WTC11 (cell line): ENCODE results near the gene SUCLG1.

ENCODE experiments used
- CREM ChIP-seq: sonication (generic); formaldehyde crosslinking; IDR thresholded peaks from 2 replicates; pipeline ENCODE4 v1.8.1; 2022; ENCODE audit warnings: mild to moderate bottlenecking, missing genetic modification reagents, moderate library complexity
- CTCF ChIP-seq: fragments of 200-600 bp; IDR thresholded peaks from 2 replicates; pipeline ENCODE4 v1.8.0; 2022; ENCODE audit warnings: antibody characterized with exemption
- E2F4 ChIP-seq: sonication (generic); formaldehyde crosslinking; IDR thresholded peaks from 2 replicates; pipeline ENCODE4 v1.8.1; 2022; ENCODE audit warnings: low read depth, mild to moderate bottlenecking, moderate library complexity, missing genetic modification reagents, borderline replicate concordance
- E2F5 ChIP-seq: sonication (generic); formaldehyde crosslinking; IDR thresholded peaks from 2 replicates; pipeline ENCODE4 v1.8.1; 2022; ENCODE audit warnings: mild to moderate bottlenecking, moderate library complexity, missing genetic modification reagents
- ELF4 ChIP-seq: sonication (generic); formaldehyde crosslinking; IDR thresholded peaks from 2 replicates; pipeline ENCODE4 v1.8.1; 2022; ENCODE audit warnings: low read depth, mild to moderate bottlenecking, moderate library complexity, missing genetic modification reagents
- ESRRA ChIP-seq: sonication (generic); formaldehyde crosslinking; IDR thresholded peaks from 2 replicates; pipeline ENCODE4 v1.8.1; 2022; ENCODE audit warnings: mild to moderate bottlenecking, missing genetic modification reagents, borderline replicate concordance
- NR1H2 ChIP-seq: sonication (generic); formaldehyde crosslinking; IDR thresholded peaks from 2 replicates; pipeline ENCODE4 v1.9.0; 2021; ENCODE audit warnings: mild to moderate bottlenecking, moderate library complexity, missing genetic modification reagents
- NR2C2 ChIP-seq: sonication (generic); formaldehyde crosslinking; IDR thresholded peaks from 2 replicates; pipeline ENCODE4 v1.8.0; 2022; ENCODE audit warnings: mild to moderate bottlenecking, missing genetic modification reagents
- PRDM15 ChIP-seq: sonication (generic); formaldehyde crosslinking; IDR thresholded peaks from 2 replicates; pipeline ENCODE4 v1.8.0; 2022; ENCODE audit warnings: missing genetic modification reagents
- SP1 ChIP-seq: sonication (generic); formaldehyde crosslinking; conservative IDR thresholded peaks from 2 replicates; pipeline ENCODE4 v1.8.1; 2022; ENCODE audit warnings: missing genetic modification reagents
- TEAD4 ChIP-seq: sonication (generic); formaldehyde crosslinking; IDR thresholded peaks from 2 replicates; pipeline ENCODE4 v1.8.0; 2022; ENCODE audit warnings: mild to moderate bottlenecking, missing genetic modification reagents
- ZNF423 ChIP-seq: fragments of 250-450 bp; sonication (Bioruptor Pico); IDR thresholded peaks from 2 replicates; pipeline ENCODE4 v2.1.2; 2022; ENCODE audit warnings: mild to moderate bottlenecking, moderate library complexity
- TF ChIP-seq, protein P1 (sequence below): fragments of 250-450 bp; sonication (Bioruptor Pico); IDR thresholded peaks from 2 replicates; pipeline ENCODE4 v1.8.0; 2021; ENCODE audit warnings: mild to moderate bottlenecking
- TF ChIP-seq, protein P2 (sequence below): sonication (generic); formaldehyde crosslinking; IDR thresholded peaks from 2 replicates; pipeline ENCODE4 v1.8.0; 2023; ENCODE audit warnings: missing genetic modification reagents, mild to moderate bottlenecking, borderline replicate concordance

DNA sequence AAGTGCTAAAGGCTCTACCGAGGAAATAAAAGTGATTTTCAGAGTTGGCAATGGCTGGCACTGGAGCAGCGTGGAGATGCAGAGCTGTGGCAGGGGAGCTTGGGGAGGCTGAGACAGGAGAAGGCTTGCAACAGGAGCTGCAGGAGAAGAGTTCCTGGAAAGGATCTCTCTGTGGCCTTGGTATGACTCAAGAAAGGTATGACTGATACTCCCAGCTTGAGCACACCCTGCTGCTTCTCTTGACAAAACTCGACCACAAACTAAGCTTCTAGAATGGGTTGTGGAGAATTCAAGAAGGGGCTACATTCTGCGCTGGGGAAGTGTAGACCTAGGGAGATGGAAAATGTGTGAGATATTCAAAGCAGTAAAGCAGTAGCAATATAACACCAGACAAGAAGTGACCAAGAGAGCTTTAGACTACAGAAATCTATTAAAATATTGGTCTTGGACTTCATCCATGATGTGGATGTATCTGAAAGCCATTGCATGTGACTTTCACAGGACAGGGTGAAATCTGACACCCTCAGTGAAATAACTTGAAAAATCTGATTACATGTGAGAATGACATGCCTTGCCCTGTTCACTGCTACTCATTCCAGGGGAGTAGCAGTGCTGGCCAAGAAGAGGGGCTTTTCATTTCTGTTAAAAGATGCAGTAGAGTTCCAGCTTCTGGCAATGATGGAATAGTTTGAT is 41.5 kb downstream of the SUCLG1 start:
- no peak for TF ChIP-seq CTCF
- TF ChIP-seq, protein P1, sequence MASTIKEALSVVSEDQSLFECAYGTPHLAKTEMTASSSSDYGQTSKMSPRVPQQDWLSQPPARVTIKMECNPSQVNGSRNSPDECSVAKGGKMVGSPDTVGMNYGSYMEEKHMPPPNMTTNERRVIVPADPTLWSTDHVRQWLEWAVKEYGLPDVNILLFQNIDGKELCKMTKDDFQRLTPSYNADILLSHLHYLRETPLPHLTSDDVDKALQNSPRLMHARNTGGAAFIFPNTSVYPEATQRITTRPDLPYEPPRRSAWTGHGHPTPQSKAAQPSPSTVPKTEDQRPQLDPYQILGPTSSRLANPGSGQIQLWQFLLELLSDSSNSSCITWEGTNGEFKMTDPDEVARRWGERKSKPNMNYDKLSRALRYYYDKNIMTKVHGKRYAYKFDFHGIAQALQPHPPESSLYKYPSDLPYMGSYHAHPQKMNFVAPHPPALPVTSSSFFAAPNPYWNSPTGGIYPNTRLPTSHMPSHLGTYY (CRISPR knock-in tag) = no peak
- TF ChIP-seq E2F4 (CRISPR knock-in tag) = no peak
- no peak for TF ChIP-seq ELF4 (CRISPR knock-in tag)
- no peak for TF ChIP-seq TEAD4 (CRISPR knock-in tag)
- TF ChIP-seq NR2C2 (CRISPR knock-in tag) = no peak
- TF ChIP-seq E2F5 (CRISPR knock-in tag) = no peak
- TF ChIP-seq, protein P2, sequence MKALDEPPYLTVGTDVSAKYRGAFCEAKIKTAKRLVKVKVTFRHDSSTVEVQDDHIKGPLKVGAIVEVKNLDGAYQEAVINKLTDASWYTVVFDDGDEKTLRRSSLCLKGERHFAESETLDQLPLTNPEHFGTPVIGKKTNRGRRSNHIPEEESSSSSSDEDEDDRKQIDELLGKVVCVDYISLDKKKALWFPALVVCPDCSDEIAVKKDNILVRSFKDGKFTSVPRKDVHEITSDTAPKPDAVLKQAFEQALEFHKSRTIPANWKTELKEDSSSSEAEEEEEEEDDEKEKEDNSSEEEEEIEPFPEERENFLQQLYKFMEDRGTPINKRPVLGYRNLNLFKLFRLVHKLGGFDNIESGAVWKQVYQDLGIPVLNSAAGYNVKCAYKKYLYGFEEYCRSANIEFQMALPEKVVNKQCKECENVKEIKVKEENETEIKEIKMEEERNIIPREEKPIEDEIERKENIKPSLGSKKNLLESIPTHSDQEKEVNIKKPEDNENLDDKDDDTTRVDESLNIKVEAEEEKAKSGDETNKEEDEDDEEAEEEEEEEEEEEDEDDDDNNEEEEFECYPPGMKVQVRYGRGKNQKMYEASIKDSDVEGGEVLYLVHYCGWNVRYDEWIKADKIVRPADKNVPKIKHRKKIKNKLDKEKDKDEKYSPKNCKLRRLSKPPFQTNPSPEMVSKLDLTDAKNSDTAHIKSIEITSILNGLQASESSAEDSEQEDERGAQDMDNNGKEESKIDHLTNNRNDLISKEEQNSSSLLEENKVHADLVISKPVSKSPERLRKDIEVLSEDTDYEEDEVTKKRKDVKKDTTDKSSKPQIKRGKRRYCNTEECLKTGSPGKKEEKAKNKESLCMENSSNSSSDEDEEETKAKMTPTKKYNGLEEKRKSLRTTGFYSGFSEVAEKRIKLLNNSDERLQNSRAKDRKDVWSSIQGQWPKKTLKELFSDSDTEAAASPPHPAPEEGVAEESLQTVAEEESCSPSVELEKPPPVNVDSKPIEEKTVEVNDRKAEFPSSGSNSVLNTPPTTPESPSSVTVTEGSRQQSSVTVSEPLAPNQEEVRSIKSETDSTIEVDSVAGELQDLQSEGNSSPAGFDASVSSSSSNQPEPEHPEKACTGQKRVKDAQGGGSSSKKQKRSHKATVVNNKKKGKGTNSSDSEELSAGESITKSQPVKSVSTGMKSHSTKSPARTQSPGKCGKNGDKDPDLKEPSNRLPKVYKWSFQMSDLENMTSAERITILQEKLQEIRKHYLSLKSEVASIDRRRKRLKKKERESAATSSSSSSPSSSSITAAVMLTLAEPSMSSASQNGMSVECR (CRISPR knock-in tag) = no peak
- TF ChIP-seq ZNF423 (CRISPR knock-in tag) = no peak
- TF ChIP-seq NR1H2 (CRISPR knock-in tag) = no peak
- TF ChIP-seq SP1 = no peak
- TF ChIP-seq CREM (CRISPR knock-in tag) = no peak
- TF ChIP-seq PRDM15 (CRISPR knock-in tag) = no peak
- TF ChIP-seq ESRRA (CRISPR knock-in tag) = no peak
